T-helper 1 cell treated with Interleukin-12 subunit alpha and Interleukin-12 subunit beta and Interleukin-4 antibody, amounts not matched to agents 30 μg/mL and 1 μg/mL, for 36 hours (primary cell): ENCODE results near the gene FMN1.

Experiments used
- H3K27ac Mint-ChIP-seq: one replicate; pipeline ENCODE4 v1.8.0; 2021; ENCODE audit warnings: mild to moderate bottlenecking, mixed read lengths
- H3K27me3 Mint-ChIP-seq: one replicate; pipeline ENCODE4 v1.8.0; 2021; ENCODE audit warnings: low read depth, mixed read lengths
- H3K36me3 Mint-ChIP-seq: one replicate; pipeline ENCODE4 v1.8.0; 2021; ENCODE audit warnings: low read depth, mixed read lengths
- H3K4me1 Mint-ChIP-seq: one replicate; pipeline ENCODE4 v1.8.0; 2021; ENCODE audit warnings: low read depth, mixed read lengths
- H3K4me3 Mint-ChIP-seq: one replicate; pipeline ENCODE4 v1.8.0; 2021; ENCODE audit warnings: mild to moderate bottlenecking, moderate library complexity, mixed read lengths
- H3K9me3 Mint-ChIP-seq: one replicate; pipeline ENCODE4 v1.8.0; 2021; ENCODE audit warnings: mixed read lengths

FMN1 gene

DNA sequence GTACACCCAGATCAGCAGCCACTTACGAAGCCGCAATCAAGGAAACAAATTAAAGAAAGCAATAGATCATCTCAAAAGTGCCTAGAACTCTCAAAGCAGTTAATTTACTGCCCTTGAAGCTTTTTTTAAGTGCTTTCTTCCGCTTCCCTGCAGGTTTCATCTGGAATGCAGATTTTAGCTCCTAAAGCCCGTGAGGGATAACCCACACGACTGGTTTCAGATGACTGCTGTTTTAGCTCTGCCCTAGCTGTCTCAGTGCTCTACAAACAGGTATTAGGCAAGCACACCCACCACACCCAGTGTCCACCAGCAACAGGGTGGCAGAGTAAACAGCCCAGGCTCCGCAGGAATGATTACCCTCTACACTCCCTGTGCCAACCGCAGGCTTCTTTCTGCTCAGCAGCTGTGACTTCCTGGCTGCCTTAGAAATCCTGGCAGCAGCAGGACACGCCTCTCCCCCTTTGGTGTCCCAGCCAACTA, 126.0 kb downstream of the FMN1 start:
- Mint-ChIP-seq H3K4me3 (no peak overlapping the region), H3K27me3 (peaks cover 15% of the 10 kb centered on the region), H3K4me1 (peaks cover 4% of the 10 kb centered on the region), H3K36me3 (no peaks in the 10 kb centered on the region), H3K9me3 (no peaks in the 10 kb centered on the region), H3K27ac (no peak overlapping the region)

DNA sequence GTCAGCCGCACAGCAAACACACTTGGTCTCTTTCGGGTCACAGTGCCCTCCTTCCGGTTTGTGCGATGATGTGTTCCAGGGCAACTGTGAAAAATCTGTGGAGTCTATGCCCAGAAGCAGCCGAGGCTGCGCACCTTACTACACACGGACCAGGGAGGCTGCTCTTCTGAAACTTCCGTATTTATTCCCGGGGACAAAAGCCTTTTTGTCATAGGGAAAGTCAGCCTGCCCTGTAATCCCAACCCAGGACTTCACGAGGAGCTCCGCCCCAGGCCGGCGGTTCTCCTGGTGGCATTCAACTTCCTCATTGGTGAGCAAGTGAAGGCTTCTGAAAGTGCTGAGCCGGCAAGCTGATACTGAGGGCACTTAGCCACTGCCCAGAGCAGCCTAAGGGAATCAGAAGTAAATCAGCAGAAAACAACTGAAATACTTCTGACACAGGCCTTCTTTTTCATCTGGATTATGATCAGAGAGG, 126.5 kb downstream of the FMN1 start:
- peak overlapping the region; percentile 41 for H3K4me3 Mint-ChIP-seq
- H3K27me3 Mint-ChIP-seq, result peaks cover 15% of the 10 kb centered on the region
- H3K27ac Mint-ChIP-seq, result no peak overlapping the region

DNA sequence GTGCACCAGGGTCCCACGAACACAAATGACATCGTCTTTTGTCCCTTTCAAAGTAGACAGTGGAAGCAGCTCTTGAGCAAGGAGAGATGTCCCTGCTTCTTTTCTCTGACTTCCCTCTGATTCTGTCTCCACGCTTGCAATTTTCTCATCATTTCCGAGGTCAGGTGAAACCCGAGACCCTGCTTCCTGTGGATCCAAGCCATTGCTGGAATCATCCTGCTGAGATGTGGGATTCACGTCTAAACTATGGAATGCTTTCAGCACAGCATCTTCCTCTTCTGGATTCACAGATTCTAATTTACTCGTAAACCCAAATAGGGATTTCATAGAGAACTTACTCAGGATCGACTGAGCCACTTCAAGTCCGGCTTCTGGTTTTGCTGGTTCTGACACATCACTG, 127.1 kb downstream of the FMN1 start:
- no peaks in the 10 kb centered on the region for H3K36me3 Mint-ChIP-seq
- peaks cover 15% of the 10 kb centered on the region for H3K27me3 Mint-ChIP-seq
- H3K9me3 Mint-ChIP-seq, result no peaks in the 10 kb centered on the region
- H3K4me3 Mint-ChIP-seq, result no peak overlapping the region
- no peak overlapping the region for H3K27ac Mint-ChIP-seq
- H3K4me1 Mint-ChIP-seq, result peaks cover 4% of the 10 kb centered on the region

More for the DNA sequence above, 126.5 kb downstream of the FMN1 start:
- Mint-ChIP-seq H3K36me3 (no peaks in the 10 kb centered on the region), H3K9me3 (no peaks in the 10 kb centered on the region), H3K4me1 (peaks cover 4% of the 10 kb centered on the region)

DNA sequence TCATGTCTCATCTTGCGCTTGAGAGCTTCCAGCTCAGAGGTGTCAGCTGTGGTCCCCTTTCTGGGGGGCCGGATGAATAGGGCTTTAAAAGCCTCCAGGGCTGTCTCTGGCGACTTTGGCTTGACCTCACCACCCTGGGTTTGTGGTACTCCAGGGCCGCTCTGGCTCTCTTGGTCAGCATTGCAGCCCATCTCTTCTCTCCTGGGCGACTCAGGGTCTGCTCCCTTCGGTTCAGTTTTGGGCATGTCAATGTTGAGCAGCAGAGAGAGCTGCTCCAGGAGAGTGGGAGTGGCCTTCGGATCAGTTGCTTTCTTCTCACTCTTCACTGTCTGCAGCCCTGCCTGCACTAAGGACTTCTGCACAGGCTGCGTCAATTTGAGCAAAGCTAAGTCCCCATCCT, 127.9 kb downstream of the FMN1 start:
- H3K27me3 Mint-ChIP-seq, result peaks cover 15% of the 10 kb centered on the region
- H3K27ac Mint-ChIP-seq, result no peak overlapping the region
- no peak overlapping the region for H3K4me3 Mint-ChIP-seq
- H3K36me3 Mint-ChIP-seq, result no peaks in the 10 kb centered on the region
- peaks cover 4% of the 10 kb centered on the region for H3K4me1 Mint-ChIP-seq
- H3K9me3 Mint-ChIP-seq, result no peaks in the 10 kb centered on the region

DNA sequence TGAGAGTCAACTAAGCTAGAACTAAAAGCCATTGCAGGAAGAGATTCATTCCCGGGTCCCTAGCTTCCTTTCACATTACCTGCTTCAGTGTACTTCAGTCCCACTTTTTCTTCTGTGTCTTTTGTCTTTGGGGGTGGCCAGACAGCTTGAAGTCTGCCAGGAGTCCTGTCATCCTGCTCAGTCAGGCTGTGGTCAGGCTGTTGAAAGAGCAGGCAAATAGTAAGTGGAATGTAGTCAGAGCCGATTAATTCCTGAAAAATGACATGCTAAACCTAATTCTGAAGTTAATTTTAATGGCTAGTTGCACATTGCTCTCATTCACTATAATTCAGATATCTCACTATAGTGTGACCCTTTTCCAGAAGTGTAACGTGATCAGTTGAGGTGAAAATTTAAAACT, 129.6 kb downstream of the FMN1 start:
- H3K27me3 Mint-ChIP-seq, result peaks cover 12% of the 10 kb centered on the region
- H3K4me1 Mint-ChIP-seq, result peaks cover 4% of the 10 kb centered on the region
- H3K36me3 Mint-ChIP-seq, result no peaks in the 10 kb centered on the region
- H3K4me3 Mint-ChIP-seq, result no peak overlapping the region
- H3K9me3 Mint-ChIP-seq, result no peaks in the 10 kb centered on the region
- no peak overlapping the region for H3K27ac Mint-ChIP-seq

DNA sequence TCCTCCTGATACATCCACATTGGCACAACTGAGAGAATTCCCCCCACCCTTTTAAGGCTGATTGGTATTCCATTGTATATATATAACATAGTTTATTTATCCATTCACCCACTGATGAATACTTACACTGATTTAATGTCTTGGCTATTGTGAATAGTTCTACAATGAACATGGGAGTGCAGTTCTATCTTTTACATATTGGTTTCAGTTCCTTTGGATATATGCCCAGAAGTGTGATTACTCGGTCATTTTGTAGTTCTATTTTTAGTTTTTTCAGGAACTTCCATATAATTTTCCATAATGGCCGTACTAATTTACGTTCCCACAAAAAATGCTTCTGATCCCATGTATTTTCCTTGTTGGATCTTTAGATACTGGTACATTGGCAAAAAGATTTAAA, 135.3 kb downstream of the FMN1 start:
- H3K9me3 Mint-ChIP-seq, result no peaks in the 10 kb centered on the region
- H3K4me3 Mint-ChIP-seq, result no peak overlapping the region
- H3K27ac Mint-ChIP-seq, result no peak overlapping the region
- H3K27me3 Mint-ChIP-seq, result peaks cover 4% of the 10 kb centered on the region
- no peaks in the 10 kb centered on the region for H3K4me1 Mint-ChIP-seq
- no peaks in the 10 kb centered on the region for H3K36me3 Mint-ChIP-seq

DNA sequence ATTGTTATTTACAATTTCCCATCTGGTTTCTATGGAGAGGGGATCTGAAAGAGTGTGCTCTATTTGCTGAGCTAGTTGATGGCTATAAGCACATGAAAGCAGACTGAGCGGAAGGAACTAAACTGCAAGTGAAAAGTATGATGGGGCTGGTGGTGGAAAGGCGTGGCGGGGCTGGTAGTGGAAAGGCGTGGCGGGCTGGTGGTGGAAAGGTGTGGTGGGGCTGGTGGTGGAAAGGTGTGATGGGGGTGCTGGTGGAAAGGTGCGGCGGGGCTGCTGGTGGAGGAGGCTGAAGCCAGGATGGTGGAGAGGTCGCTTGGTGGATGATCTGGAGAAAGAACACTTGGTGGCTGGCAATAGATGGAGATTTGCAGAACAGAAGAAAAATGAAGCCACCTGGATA, 136.7 kb downstream of the FMN1 start:
- no peak overlapping the region for H3K27ac Mint-ChIP-seq
- no peaks in the 10 kb centered on the region for H3K9me3 Mint-ChIP-seq
- H3K36me3 Mint-ChIP-seq, result no peaks in the 10 kb centered on the region
- no peak overlapping the region for H3K4me3 Mint-ChIP-seq
- H3K4me1 Mint-ChIP-seq, result no peaks in the 10 kb centered on the region
- H3K27me3 Mint-ChIP-seq, result peaks cover 4% of the 10 kb centered on the region

DNA sequence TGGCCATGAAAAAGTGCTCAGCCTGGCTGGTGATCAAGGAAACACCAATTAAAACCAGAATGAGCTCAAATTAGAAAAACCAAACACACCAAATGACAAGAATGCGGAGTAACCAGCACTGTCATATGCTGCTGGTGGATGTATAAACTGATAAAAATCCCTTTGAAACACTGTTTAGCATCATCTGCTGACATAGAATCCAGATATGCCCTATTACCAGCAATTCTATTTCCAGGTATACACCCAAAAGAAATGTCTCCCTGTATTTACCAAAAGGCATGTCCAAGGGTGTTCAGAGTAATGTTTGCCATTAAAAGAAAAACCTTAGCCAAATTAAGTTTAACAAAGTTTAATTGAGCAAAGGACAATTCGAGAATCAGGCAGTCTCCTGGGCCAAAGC, 138.6 kb downstream of the FMN1 start:
- no peak overlapping the region for H3K4me3 Mint-ChIP-seq
- peaks cover 4% of the 10 kb centered on the region for H3K27me3 Mint-ChIP-seq
- no peak overlapping the region for H3K27ac Mint-ChIP-seq
- H3K36me3 Mint-ChIP-seq, result no peaks in the 10 kb centered on the region
- H3K4me1 Mint-ChIP-seq, result no peaks in the 10 kb centered on the region
- H3K9me3 Mint-ChIP-seq, result no peaks in the 10 kb centered on the region

DNA sequence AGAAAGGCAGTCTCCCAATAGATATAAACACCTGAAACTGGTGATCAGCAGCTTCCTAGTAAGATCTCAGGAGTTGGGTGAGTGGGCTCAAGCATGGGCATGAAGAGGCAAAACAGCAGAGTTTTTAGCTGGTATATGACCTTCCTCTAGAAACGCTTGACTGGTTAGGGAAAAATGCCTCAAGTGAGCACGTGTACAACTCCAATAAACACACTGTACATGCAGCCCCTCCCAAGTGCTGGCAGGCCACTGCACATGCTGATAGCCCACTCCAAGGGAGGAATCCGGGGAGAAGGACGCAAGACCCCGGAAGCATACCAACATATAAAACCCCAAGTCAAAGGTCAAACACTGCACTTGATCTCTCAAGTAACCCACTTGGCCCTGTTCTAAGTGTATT, 143.0 kb downstream of the FMN1 start:
- no peaks in the 10 kb centered on the region for H3K27me3 Mint-ChIP-seq
- H3K9me3 Mint-ChIP-seq, result peaks cover 26% of the 10 kb centered on the region
- no peaks in the 10 kb centered on the region for H3K4me1 Mint-ChIP-seq
- H3K27ac Mint-ChIP-seq, result no peak overlapping the region
- H3K36me3 Mint-ChIP-seq, result peaks cover 3% of the 10 kb centered on the region
- no peak overlapping the region for H3K4me3 Mint-ChIP-seq

DNA sequence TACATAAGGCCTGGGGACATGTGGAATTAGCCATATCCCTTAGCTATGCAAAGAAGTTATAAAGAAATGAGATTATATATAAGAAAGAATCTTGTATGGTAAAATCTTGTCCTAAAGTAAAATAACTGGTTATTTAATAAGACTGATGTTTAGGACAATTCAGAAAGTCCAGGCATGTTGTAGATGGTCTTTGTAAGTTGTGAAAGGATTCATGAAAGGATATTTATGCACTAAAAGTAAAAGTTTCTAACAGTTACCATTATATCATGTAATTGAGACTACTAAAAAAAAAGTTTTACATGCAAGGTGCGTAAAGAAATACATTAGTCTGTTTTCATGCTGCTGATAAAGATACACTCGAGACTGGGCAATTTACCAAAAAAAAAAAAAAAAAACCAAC, 146.3 kb downstream of the FMN1 start:
- H3K4me3 Mint-ChIP-seq, result no peak overlapping the region
- no peaks in the 10 kb centered on the region for H3K27me3 Mint-ChIP-seq
- peaks cover 3% of the 10 kb centered on the region for H3K36me3 Mint-ChIP-seq
- no peak overlapping the region for H3K27ac Mint-ChIP-seq
- peaks cover 28% of the 10 kb centered on the region for H3K9me3 Mint-ChIP-seq
- no peaks in the 10 kb centered on the region for H3K4me1 Mint-ChIP-seq

DNA sequence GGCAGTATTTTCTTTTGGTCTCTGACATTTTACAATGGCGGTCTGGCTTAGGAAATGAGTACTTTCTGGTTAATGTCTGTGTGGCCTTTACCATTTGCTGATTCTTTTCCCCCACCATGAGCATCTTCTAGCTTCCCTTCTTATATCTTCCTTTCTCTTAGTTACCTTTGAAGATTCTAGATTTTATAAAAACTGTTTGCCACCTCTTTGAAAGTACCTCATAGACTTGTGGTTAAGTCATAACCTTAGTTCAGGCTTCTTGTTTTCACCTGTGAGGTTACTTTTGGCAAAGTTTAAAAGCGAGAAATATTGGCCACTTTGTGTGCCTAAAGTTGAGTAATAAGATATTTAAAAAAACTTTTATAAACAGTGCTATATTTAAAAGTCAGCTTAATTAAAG, 147.4 kb downstream of the FMN1 start:
- Mint-ChIP-seq H3K27ac (no peak overlapping the region), H3K4me3 (no peak overlapping the region), H3K9me3 (peaks cover 32% of the 10 kb centered on the region), H3K27me3 (no peaks in the 10 kb centered on the region), H3K4me1 (no peaks in the 10 kb centered on the region), H3K36me3 (peaks cover 3% of the 10 kb centered on the region)

DNA sequence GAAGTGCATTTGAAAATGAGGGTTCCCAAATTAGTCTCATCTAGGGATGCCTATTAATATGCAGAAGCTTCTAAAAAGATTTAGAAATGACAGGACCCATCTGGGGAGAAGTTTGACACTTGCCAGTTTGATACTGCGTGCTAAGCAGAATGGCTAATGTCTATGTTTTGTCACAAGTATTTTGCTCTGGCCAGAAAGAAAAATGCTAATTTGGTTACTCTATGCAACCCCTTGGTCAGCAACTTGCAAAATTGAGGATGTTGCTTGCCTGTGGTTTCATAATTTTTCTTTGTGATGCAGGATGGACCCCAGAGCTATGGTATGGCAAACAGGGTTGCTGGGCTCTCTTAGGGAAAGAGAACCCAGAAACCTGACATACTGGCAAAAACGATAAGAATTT, 148.2 kb downstream of the FMN1 start:
- peaks cover 3% of the 10 kb centered on the region for H3K36me3 Mint-ChIP-seq
- H3K4me1 Mint-ChIP-seq, result no peaks in the 10 kb centered on the region
- H3K9me3 Mint-ChIP-seq, result peaks cover 32% of the 10 kb centered on the region
- H3K27ac Mint-ChIP-seq, result no peak overlapping the region
- no peaks in the 10 kb centered on the region for H3K27me3 Mint-ChIP-seq
- no peak overlapping the region for H3K4me3 Mint-ChIP-seq

DNA sequence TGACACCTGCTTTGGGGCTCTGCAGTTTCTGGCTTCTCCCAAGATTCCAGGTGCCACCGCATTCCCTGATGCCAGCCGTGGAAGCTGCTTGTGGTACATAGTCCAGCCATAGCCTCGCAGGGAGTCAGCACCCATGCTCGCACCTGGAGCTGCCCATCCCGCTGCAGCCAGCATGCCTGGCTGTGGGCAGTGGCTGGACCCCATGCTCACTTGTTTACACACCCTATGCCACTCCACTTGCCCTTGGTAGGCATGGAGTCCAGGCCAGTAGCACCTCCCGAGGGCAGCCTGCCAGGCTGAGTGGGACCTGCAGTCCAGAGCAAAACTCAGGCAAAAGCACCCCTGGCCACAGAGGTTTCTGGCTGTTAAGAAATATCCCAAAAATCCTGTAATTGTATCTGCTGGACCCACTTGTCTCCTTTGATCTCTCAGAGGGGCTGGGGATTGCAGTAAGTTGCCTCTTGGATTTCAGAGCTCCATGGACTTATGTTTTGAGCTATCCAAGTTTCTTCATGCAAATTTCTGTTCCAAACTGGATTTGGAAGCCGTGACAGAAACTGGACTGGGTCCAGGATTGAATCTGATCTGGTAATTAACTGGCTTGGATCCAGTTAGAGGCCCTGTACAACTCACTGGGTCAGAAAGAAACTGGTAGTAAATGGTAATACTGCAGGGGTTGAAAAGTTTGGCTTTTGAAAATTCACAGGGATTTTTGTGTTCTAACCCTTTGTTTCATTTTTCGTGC, 149.3 kb downstream of the FMN1 start:
- H3K4me3 Mint-ChIP-seq, result no peak overlapping the region
- no peak overlapping the region for H3K27ac Mint-ChIP-seq
- peaks cover 3% of the 10 kb centered on the region for H3K36me3 Mint-ChIP-seq
- peaks cover 32% of the 10 kb centered on the region for H3K9me3 Mint-ChIP-seq
- no peaks in the 10 kb centered on the region for H3K4me1 Mint-ChIP-seq
- H3K27me3 Mint-ChIP-seq, result no peaks in the 10 kb centered on the region

DNA sequence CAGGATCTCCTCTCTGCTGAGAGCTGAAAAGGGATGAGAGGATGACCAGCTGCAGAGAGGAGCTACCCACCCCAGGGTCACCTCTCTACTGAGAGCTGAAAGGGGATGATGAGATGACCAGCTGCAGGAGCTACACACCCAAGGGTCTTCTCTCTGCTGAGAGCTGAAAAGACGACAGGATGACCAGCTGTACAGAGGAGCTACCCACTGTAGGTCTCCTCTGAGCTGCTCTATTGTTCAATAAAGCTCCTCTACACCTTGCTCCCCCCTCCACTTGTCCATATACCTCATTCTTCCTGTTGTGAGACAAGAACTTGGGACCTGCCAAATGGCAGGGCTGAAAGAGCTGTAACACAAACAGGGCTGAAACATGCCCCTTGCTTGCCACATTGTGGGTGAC, 149.9 kb downstream of the FMN1 start:
- Mint-ChIP-seq H3K4me1 (no peaks in the 10 kb centered on the region), H3K36me3 (peaks cover 3% of the 10 kb centered on the region), H3K4me3 (no peak overlapping the region), H3K27me3 (peaks cover 4% of the 10 kb centered on the region), H3K27ac (no peak overlapping the region), H3K9me3 (peaks cover 30% of the 10 kb centered on the region)

DNA sequence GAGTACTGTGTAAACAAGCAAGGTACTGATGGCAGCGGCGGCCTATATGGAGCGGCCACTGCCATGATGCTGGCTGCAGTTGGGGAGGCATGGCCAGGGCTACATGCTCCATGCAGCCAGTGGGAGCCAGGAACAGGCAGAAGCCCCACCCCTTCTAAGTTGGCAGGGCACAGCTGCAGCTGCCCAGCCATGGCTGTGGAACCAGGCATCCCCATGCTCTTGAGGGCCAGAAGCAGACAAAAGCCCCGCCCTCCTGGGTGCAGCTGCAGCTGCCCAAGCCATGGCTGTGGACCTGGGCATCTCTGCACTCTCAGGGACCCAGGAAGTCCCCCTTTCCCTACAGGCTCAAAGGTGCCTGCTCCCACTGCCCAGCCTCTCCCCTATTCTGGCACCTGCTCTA, 150.9 kb downstream of the FMN1 start:
- H3K4me1 Mint-ChIP-seq, result no peaks in the 10 kb centered on the region
- no peak overlapping the region for H3K27ac Mint-ChIP-seq
- peaks cover 3% of the 10 kb centered on the region for H3K36me3 Mint-ChIP-seq
- H3K4me3 Mint-ChIP-seq, result no peak overlapping the region
- peaks cover 20% of the 10 kb centered on the region for H3K9me3 Mint-ChIP-seq
- H3K27me3 Mint-ChIP-seq, result peaks cover 4% of the 10 kb centered on the region
